ENCODE measurements around the gene CAMK1D. TPM values are rescaled to one million over a fixed set of nuclear protein-coding genes. Genes with fewer than 3 reads are reported as not detected.
"Not testable (repeated sequence)": the region's sequence is repeated elsewhere in the genome, so short reads cannot be mapped to it uniquely, and the experiment has no call there.

Gene CAMK1D
- total and polyA plus RNA-seq, 2 of the 8 experiments (the other 6 are each of a cell fraction or from before 2014, with no cell fraction given), result 3.5 to 10.6 TPM

GRCh38 chr10:12743466-12743865 lies 394.1 kb downstream of the CAMK1D start:
- H3K9me3 ChIP-seq (ENCODE audit: insufficient read depth in 2 of 2, low read depth in 1 of 2, low read length in 1 of 2); H3K4me1 ChIP-seq (replicated peaks in 1 of 4; ENCODE audit: control insufficient read depth in 3 of 4, insufficient read depth in 4 of 4, low read length in 3 of 4); H3K23me2 ChIP-seq (ENCODE audit: low read depth, low read length); H3K36me3 ChIP-seq (ENCODE audit: control insufficient read depth in 2 of 4, insufficient read depth in 4 of 4, low read length in 3 of 4); H2AK5ac ChIP-seq (ENCODE audit: low read depth, low read length); H3K23ac ChIP-seq (ENCODE audit: insufficient read length); H4K8ac ChIP-seq (ENCODE audit: extremely low read depth, insufficient read depth, low read length); H2AFZ ChIP-seq (ENCODE audit: low read length); H4K5ac ChIP-seq (ENCODE audit: insufficient read length, low read depth, low read length); H2BK15ac ChIP-seq (ENCODE audit: low read length); H3K18ac ChIP-seq (ENCODE audit: extremely low read depth, low read length); DNase-seq (ENCODE audit: low read depth in 1 of 2, low spot score in 2 of 2); H3K79me2 ChIP-seq (ENCODE audit: control insufficient read depth in 1 of 2, insufficient read depth in 2 of 2, low read length in 2 of 2); H3K14ac ChIP-seq (ENCODE audit: insufficient read length); H2BK20ac ChIP-seq (ENCODE audit: low read length); H3K56ac ChIP-seq (replicated peaks; ENCODE audit: insufficient read length, low read depth, low read length); H2BK12ac ChIP-seq (ENCODE audit: low read depth, low read length); H3K27ac ChIP-seq (ENCODE audit: low read depth, low read length); H3K79me1 ChIP-seq (ENCODE audit: low read depth, low read length); H3K4me3 ChIP-seq (ENCODE audit: extremely low read depth in 1 of 4, insufficient read depth in 2 of 4, low read depth in 3 of 4, low read length in 4 of 4); H2BK120ac ChIP-seq (replicated peaks; ENCODE audit: low read depth, low read length); H3K4ac ChIP-seq (replicated peaks; ENCODE audit: insufficient read length, low read depth, low read length); H4K91ac ChIP-seq (replicated peaks; ENCODE audit: insufficient read length, low read length); H4K20me1 ChIP-seq (replicated peaks in 1 of 2; ENCODE audit: control insufficient read depth in 1 of 2, insufficient read depth in 2 of 2, low read length in 2 of 2); H3K9ac ChIP-seq (replicated peaks in 1 of 4; ENCODE audit: extremely low read depth in 1 of 4, low read depth in 3 of 4, low read length in 3 of 4); FAIRE-seq; H3K4me2 ChIP-seq (ENCODE audit: insufficient read depth in 1 of 2, low read depth in 2 of 2, low read length in 2 of 2); H2BK5ac ChIP-seq (ENCODE audit: low read depth, low read length); H3K27me3 ChIP-seq (replicated peaks in 1 of 4; ENCODE audit: control insufficient read depth in 3 of 4, extremely low read depth in 1 of 4, insufficient read depth in 3 of 4, low read length in 3 of 4); POLR2A ChIA-PET (ENCODE audit: partially characterized antibody): not testable (repeated sequence)
- 92% methylated on average over 3 of the region's 3 CpGs; no CpG with 5 or more reads in 1 of the 2 experiments for WGBS, 2 experiments (ENCODE audit: extremely low coverage in 1 of 2, insufficient coverage in 1 of 2, insufficient read length in 1 of 2, insufficient replicate concordance in 2 of 2, low coverage in 1 of 2, low lambda C conversion rate in 2 of 2, missing lambda C conversion rate in 1 of 2)
- CTCF ChIA-PET (ENCODE audit: partially characterized antibody), result interaction anchor here (1.9 to 2.0 kb wide), 4 partner anchors 31 to 159 kb away, joined by 6 to 12 read pairs (median 7); no protein-coding TSS in a partner anchor

Data from H1 (cell line).